Trophoblast cell (in vitro differentiated cells and primary cell): ENCODE measurements around the gene GOLGA2.

Experiments
- DNase-seq, 2 donors: peaks; one replicate each; pipeline ENCODE4 v3.0.0-alpha.2; 2016
- H2AFZ ChIP-seq: 2 replicates; pipeline ENCODE4 v1.6.1; 2013; ENCODE audit warnings: low read length, moderate library complexity, mild to moderate bottlenecking; ENCODE audit not compliant: insufficient read depth, poor library complexity
- H2AK5ac ChIP-seq: 2 replicates; pipeline ENCODE4 v1.6.1; 2013; ENCODE audit warnings: mild to moderate bottlenecking, low read length
- H2BK120ac ChIP-seq: 2 replicates; pipeline ENCODE4 v1.6.1; 2013; ENCODE audit warnings: low read length, mild to moderate bottlenecking, moderate library complexity; ENCODE audit not compliant: insufficient read depth, poor library complexity
- H2BK12ac ChIP-seq: 2 replicates; pipeline ENCODE4 v1.6.1; 2013; ENCODE audit warnings: mild to moderate bottlenecking, low read length, moderate library complexity
- H2BK5ac ChIP-seq: 2 replicates; pipeline ENCODE4 v1.6.1; 2013; ENCODE audit warnings: low read length, low read depth, moderate library complexity, mild to moderate bottlenecking; ENCODE audit not compliant: poor library complexity
- H3K14ac ChIP-seq: 2 replicates; pipeline ENCODE4 v1.6.1; 2013; ENCODE audit warnings: mild to moderate bottlenecking, low read length
- H3K18ac ChIP-seq: 2 replicates; pipeline ENCODE4 v1.6.1; 2013; ENCODE audit warnings: mild to moderate bottlenecking, low read length
- H3K23ac ChIP-seq: 2 replicates; pipeline ENCODE4 v1.6.1; 2013; ENCODE audit warnings: low read length
- H3K27ac ChIP-seq: 2 replicates; pipeline ENCODE4 v1.5.1; 2013; ENCODE audit warnings: low read depth, mild to moderate bottlenecking, inconsistent platforms, low read length, moderate library complexity
- H3K27me3 ChIP-seq: 2 replicates; pipeline ENCODE4 v1.6.1; 2013; ENCODE audit warnings: inconsistent platforms, mild to moderate bottlenecking, low read length, moderate library complexity; ENCODE audit not compliant: insufficient read depth
- H3K36me3 ChIP-seq, 2 experiments: 1 replicate in 1 of 2; 2 replicates in 1 of 2; pipeline ENCODE4 v1.6.1; 2013; ENCODE audit warnings: low read length in 2 of 2, mild to moderate bottlenecking in 2 of 2, moderate library complexity in 1 of 2; ENCODE audit not compliant: insufficient read depth in 2 of 2, control insufficient read depth in 1 of 2
- H3K4ac ChIP-seq: 2 replicates; pipeline ENCODE4 v1.6.1; 2013; ENCODE audit warnings: low read depth, mild to moderate bottlenecking, low read length, moderate library complexity
- H3K4me1 ChIP-seq, 2 experiments: 1 replicate in 1 of 2; 2 replicates in 1 of 2; pipeline ENCODE4 v1.6.1; 2013; ENCODE audit warnings: low read length in 2 of 2, mild to moderate bottlenecking in 2 of 2, moderate library complexity in 1 of 2; ENCODE audit not compliant: insufficient read depth in 2 of 2, control insufficient read depth in 1 of 2
- H3K4me2 ChIP-seq: 2 replicates; pipeline ENCODE4 v1.6.1; 2013; ENCODE audit warnings: inconsistent platforms, mild to moderate bottlenecking, low read length, moderate library complexity
- H3K4me3 ChIP-seq: 2 replicates; pipeline ENCODE4 v1.5.1; 2013; ENCODE audit warnings: mild to moderate bottlenecking, low read depth, low read length, inconsistent platforms
- H3K79me1 ChIP-seq: one replicate; pipeline ENCODE4 v1.6.1; 2013; ENCODE audit warnings: low read length
- H3K79me2 ChIP-seq: 2 replicates; pipeline ENCODE4 v1.6.1; 2013; ENCODE audit warnings: low read length, mild to moderate bottlenecking; ENCODE audit not compliant: control insufficient read depth, insufficient read depth, poor library complexity
- H3K9ac ChIP-seq: 2 replicates; pipeline ENCODE4 v1.6.1; 2013; ENCODE audit warnings: mild to moderate bottlenecking, low read length
- H3K9me3 ChIP-seq: 2 replicates; pipeline ENCODE4 v1.6.1; 2013; ENCODE audit warnings: low read depth, mild to moderate bottlenecking, control low read depth, inconsistent platforms, low read length; ENCODE audit not compliant: insufficient read depth
- H4K12ac ChIP-seq: 2 replicates; pipeline ENCODE4 v1.6.1; 2013; ENCODE audit warnings: low read depth, mild to moderate bottlenecking, low read length, moderate library complexity
- H4K8ac ChIP-seq: 2 replicates; pipeline ENCODE4 v1.6.1; 2013; ENCODE audit warnings: low read depth, mild to moderate bottlenecking, low read length, moderate library complexity
- H4K91ac ChIP-seq: one replicate; pipeline ENCODE4 v1.6.1; 2013; ENCODE audit warnings: low read depth, mild to moderate bottlenecking, low read length, moderate library complexity
- WGBS: extraction: QIAGEN DNeasy Blood & Tissue Kit; methylation state at CpG from one replicate; pipeline ENCODE4 v1.1.7; 2013; ENCODE audit warnings: missing lambda C conversion rate; ENCODE audit not compliant: insufficient read length, insufficient coverage; ENCODE audit errors: extremely low coverage; 5-methylcytosine and 5-hydroxymethylcytosine counted together

The GOLGA2 gene

GRCh38 chr9:128213746-128214497 is 61.9 kb downstream of the GOLGA2 start:
- Histone ChIP-seq H3K14ac (no peak overlapping the region), H3K9ac (no peak overlapping the region), H3K4ac (no peak overlapping the region), H2AFZ (no peak overlapping the region), H3K27ac (no peak overlapping the region), H2BK120ac (no peak overlapping the region), H4K12ac (no peak overlapping the region), H3K23ac (no peak overlapping the region), H3K4me1 (peaks cover 14 to 17% of the 10 kb centered on the region in 2 experiments), H3K18ac (no peak overlapping the region), H3K4me3 (no peak overlapping the region), H3K9me3 (no peaks in the 10 kb centered on the region), H4K8ac (no peak overlapping the region), H3K79me1 (peaks cover 6% of the 10 kb centered on the region), H3K79me2 (no peaks in the 10 kb centered on the region), H3K27me3 (no peaks in the 10 kb centered on the region), H2BK12ac (no peak overlapping the region), H4K91ac (peak overlapping the region; percentile 20), H3K36me3 (no peaks in the 10 kb centered on the region), H2BK5ac (no peak overlapping the region), H2AK5ac (no peak overlapping the region), H3K4me2 (no peak overlapping the region)
- no CpG with 5 or more reads among the region's 12 CpGs for WGBS
- DNase-seq: no peak

DNA sequence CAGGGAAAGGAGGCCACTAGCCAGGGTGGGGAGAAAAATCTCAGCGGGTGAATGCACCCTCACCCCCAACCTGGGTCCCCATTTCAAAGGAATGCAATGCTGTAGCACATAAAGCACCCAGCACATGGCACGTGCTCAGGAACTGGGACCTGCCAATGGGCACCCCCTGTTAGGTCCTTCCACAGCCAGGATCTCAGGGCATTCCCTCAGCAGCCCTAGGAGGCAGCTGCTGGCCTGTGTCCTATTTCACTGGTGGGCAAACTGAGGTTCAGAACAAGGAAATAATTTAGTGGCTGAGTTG is 63.9 kb downstream of the GOLGA2 start:
- no peak overlapping the region for H4K12ac ChIP-seq
- no peak overlapping the region for H2BK5ac ChIP-seq
- no peak overlapping the region for H3K14ac ChIP-seq
- no peaks in the 10 kb centered on the region for H3K79me2 ChIP-seq
- H3K36me3 ChIP-seq: no peaks in the 10 kb centered on the region
- peaks cover 6% of the 10 kb centered on the region for H3K79me1 ChIP-seq
- no peak overlapping the region for H3K9ac ChIP-seq
- H3K4ac ChIP-seq: no peak overlapping the region
- H2BK120ac ChIP-seq: no peak overlapping the region
- no peak overlapping the region for H3K23ac ChIP-seq
- no peaks in the 10 kb centered on the region for H3K9me3 ChIP-seq
- no peak overlapping the region for H3K27ac ChIP-seq
- H3K4me2 ChIP-seq: no peak overlapping the region
- no peak overlapping the region for H4K8ac ChIP-seq
- H3K4me3 ChIP-seq: no peak overlapping the region
- H3K18ac ChIP-seq: no peak overlapping the region
- no peak overlapping the region for H2AFZ ChIP-seq
- no peak overlapping the region for H2BK12ac ChIP-seq
- no peaks in the 10 kb centered on the region for H3K27me3 ChIP-seq
- peaks cover 7 to 9% of the 10 kb centered on the region in 2 experiments for H3K4me1 ChIP-seq
- H2AK5ac ChIP-seq: no peak overlapping the region
- DNase-seq: no peak
- H4K91ac ChIP-seq: no peak overlapping the region
- no CpG with 5 or more reads among the region's 2 CpGs for WGBS

GRCh38 chr9:128211186-128211980 is 64.4 kb downstream of the GOLGA2 start:
- Histone ChIP-seq H3K79me2 (no peaks in the 10 kb centered on the region), H4K12ac (no peak overlapping the region), H3K18ac (no peak overlapping the region), H3K4me2 (no peak overlapping the region), H4K8ac (no peak overlapping the region), H4K91ac (no peak overlapping the region), H2AFZ (no peak overlapping the region), H3K36me3 (no peaks in the 10 kb centered on the region), H3K27ac (no peak overlapping the region), H3K14ac (no peak overlapping the region), H2BK5ac (no peak overlapping the region), H3K9me3 (no peaks in the 10 kb centered on the region), H2AK5ac (no peak overlapping the region), H3K4me1 (peaks cover 7 to 9% of the 10 kb centered on the region in 2 experiments), H3K27me3 (no peaks in the 10 kb centered on the region), H2BK12ac (no peak overlapping the region), H3K4ac (no peak overlapping the region), H3K4me3 (no peak overlapping the region), H3K79me1 (peaks cover 6% of the 10 kb centered on the region), H3K23ac (no peak overlapping the region), H3K9ac (no peak overlapping the region), H2BK120ac (no peak overlapping the region)
- no peak for DNase-seq
- no CpG with 5 or more reads among the region's 12 CpGs for WGBS

- Histone ChIP-seq H3K27me3 (peaks cover 5% of the 10 kb centered on the region), H3K23ac (no peak overlapping the region), H4K8ac (no peak overlapping the region), H3K9ac (no peak overlapping the region), H4K91ac (no peak overlapping the region), H3K4me1 (peaks cover 3% of the 10 kb centered on the region in 2 experiments), H3K27ac (no peak overlapping the region), H3K18ac (no peak overlapping the region), H3K79me1 (peaks cover under 1% of the 10 kb centered on the region), H3K14ac (no peak overlapping the region), H3K4ac (no peak overlapping the region), H3K79me2 (no peaks in the 10 kb centered on the region), H2AFZ (no peak overlapping the region), H2AK5ac (no peak overlapping the region), H2BK120ac (no peak overlapping the region), H4K12ac (no peak overlapping the region), H3K36me3 (no peaks in the 10 kb centered on the region), H2BK5ac (no peak overlapping the region), H3K4me3 (no peak overlapping the region), H3K4me2 (no peak overlapping the region), H2BK12ac (no peak overlapping the region), H3K9me3 (no peaks in the 10 kb centered on the region)
- WGBS: no CpG with 5 or more reads among the region's 15 CpGs
- DNase-seq: no peak
Observed at GRCh38 chr9:128208946-128209669, 66.7 kb downstream of the GOLGA2 start.
